T-helper 22 cell (primary cell): ENCODE data around the gene PLCE1.

ENCODE experiments used
- DNase-seq: peaks from one replicate; pipeline ENCODE4 v3.0.0-alpha.2; 2020; ENCODE audit warnings: low read depth

PLCE1 gene

GRCh38 chr10:94023906-94024305 is 30.2 kb downstream of the PLCE1 start:
- no peak for DNase-seq

- no peak for DNase-seq
Measured at GRCh38 chr10:94024407-94024806, 30.7 kb downstream of the PLCE1 start.

DNA sequence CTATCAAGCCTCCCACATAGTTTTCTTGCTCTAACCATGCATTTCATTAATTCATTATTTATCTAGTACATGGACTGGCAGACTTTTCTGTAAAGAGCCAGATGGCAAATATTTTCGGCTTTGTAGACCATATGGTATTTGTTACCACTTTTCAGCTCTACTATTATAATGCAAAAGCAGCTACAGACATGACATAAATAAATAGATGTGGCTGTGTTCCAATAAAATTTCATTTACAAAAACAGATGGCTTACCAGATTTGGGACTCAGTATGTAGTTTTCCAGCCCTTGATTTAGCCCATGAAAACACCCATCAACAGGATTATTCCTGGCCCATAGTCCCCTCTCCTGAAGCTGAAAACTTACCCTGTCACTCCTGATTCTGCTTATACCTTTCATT is 32.1 kb downstream of the PLCE1 start:
- DNase-seq, result no peak

DNA sequence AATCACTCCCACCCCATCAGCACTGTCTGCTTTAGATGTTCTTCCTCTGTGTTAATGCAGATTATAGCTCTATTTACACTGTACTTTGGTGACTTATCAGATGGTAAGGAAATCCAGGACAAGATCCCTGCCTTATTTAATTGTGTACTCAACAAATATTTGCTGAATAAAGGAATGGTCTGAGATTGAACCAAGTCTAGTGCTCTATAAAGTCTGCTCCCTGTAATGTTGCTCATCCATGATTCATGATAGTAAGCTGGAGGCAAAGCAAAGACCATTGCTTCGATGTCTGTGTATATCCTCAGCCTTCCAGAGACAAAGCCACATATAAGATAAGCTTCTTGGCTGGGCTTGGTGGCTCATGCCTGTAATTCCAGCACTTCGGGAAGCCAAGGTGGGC is 33.5 kb downstream of the PLCE1 start:
- DNase-seq, result no peak

GRCh38 chr10:94029955-94030354 is 36.2 kb downstream of the PLCE1 start:
- no peak for DNase-seq

GRCh38 chr10:94035982-94036765 is 42.4 kb downstream of the PLCE1 start:
- no peak for DNase-seq

GRCh38 chr10:94036766-94037033 is 43.0 kb downstream of the PLCE1 start:
- no peak for DNase-seq

DNA sequence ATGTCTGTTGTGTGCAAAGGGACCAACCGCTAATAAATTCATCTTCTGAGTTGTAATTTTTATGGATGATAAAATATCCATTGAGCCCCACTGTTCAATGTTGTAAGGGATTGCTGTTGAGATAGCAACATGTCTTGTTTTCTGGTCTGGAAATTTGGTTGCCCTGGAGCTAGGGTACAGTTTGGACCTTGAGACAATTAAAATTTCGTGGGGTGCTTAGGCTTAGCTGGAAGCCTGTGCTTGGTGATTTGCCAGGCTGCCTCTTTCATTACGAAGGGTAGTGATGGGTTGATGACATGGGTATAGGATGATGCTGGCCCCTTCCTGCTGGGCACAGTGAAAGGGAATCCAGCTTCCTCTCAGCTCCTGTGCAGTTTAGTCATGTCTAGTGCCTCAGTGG is 43.6 kb downstream of the PLCE1 start:
- no peak for DNase-seq

- DNase-seq, result no peak
Measured at GRCh38 chr10:94038024-94038423, 44.3 kb downstream of the PLCE1 start.

DNA sequence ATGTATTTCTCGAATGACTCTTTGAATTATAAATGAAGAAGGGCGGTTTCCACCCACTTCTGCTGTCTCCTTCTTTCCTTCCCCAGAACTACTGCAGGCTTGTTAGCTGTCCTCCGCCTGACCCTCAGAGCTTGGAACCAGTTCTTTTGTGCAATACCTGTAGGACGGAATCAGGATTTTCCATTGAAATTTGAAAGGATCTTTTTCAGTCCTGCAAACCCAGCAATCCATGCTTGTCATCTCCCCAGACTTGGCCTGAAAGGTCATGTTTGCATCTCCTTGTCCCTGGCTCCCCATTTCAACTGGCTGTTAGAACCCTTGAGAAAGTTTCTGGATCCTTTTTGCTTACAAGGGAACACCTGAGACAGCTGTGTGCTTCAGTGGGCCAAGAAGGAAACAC is 47.5 kb downstream of the PLCE1 start:
- DNase-seq, result no peak

- DNase-seq, result no peak
Measured at GRCh38 chr10:94042001-94042833, 48.5 kb downstream of the PLCE1 start.

- no peak for DNase-seq
Measured at GRCh38 chr10:94042834-94043175, 49.1 kb downstream of the PLCE1 start.
